MM.1S (cell line): Measurements from ENCODE around the gene ZNF609.

ENCODE experiments used
- EZH2 ChIP-seq: fragments of 300-600 bp; sonication (generic); optimal IDR thresholded peaks from 2 replicates; pipeline ENCODE3; 2017; ENCODE audit warnings: low read depth, mild to moderate bottlenecking, antibody characterized with exemption, low read length, mixed read lengths
- TF ChIP-seq, protein P1 (sequence below): fragments of 300-600 bp; sonication (generic); IDR thresholded peaks from 2 replicates; pipeline ENCODE4 v1.5.1; 2016; ENCODE audit warnings: antibody characterized with exemption, low read length, mixed read lengths

GRCh38 chr15:64614519-64614918 lies 154.1 kb downstream of the ZNF609 start:
- no peak for TF ChIP-seq EZH2
- TF ChIP-seq, protein P1, sequence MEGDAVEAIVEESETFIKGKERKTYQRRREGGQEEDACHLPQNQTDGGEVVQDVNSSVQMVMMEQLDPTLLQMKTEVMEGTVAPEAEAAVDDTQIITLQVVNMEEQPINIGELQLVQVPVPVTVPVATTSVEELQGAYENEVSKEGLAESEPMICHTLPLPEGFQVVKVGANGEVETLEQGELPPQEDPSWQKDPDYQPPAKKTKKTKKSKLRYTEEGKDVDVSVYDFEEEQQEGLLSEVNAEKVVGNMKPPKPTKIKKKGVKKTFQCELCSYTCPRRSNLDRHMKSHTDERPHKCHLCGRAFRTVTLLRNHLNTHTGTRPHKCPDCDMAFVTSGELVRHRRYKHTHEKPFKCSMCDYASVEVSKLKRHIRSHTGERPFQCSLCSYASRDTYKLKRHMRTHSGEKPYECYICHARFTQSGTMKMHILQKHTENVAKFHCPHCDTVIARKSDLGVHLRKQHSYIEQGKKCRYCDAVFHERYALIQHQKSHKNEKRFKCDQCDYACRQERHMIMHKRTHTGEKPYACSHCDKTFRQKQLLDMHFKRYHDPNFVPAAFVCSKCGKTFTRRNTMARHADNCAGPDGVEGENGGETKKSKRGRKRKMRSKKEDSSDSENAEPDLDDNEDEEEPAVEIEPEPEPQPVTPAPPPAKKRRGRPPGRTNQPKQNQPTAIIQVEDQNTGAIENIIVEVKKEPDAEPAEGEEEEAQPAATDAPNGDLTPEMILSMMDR = no peak
